Fibroblast of skin of abdomen (primary cell): ENCODE results near the gene ACVRL1.
"Not testable (repeated sequence)": the region's sequence is repeated elsewhere in the genome, so short reads cannot be mapped to it uniquely, and the experiment has no call there.

ENCODE experiments used
- DNase-seq: peaks from one replicate; pipeline ENCODE4 v3.0.0-alpha.2; 2013

ACVRL1 gene

DNA sequence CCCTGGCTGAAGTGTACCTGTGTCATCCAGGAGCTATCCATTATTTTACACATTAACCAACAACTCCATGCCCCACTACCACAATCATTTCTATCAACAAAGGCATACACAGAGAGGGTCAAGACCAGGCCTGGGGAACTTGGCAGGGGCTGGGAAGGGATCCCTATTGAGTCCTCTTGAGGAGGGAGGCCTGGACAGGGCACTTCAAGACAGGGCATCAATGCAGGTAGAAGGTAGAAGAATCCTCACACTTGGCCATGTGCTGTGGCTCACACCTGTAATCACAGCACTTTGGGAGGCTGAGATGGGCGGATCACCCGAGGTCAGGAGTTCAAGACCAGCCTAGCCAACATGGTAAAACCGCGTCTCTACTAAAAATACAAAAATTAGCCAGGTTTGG, 32.8 kb upstream of the ACVRL1 start:
- no peak for DNase-seq

DNA sequence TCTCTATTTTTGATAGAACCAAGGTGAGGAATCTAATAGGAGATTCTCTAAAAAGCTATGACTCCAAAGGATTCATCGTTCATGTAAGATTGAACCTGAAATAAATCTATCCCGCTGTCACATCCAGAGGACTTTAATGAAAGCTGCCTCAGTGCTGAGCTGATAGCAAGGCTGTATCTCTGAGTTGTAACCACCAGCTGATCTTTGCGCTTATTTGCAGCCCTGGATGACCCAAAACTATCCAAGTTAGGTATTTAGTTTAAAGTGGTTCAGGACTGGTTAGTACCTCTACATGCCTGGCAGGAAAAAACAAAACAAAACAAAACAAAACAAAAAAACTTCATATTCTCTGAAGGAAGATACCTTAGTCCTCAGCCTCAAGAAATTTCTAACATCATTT, 28.2 kb upstream of the ACVRL1 start:
- no peak for DNase-seq

DNA sequence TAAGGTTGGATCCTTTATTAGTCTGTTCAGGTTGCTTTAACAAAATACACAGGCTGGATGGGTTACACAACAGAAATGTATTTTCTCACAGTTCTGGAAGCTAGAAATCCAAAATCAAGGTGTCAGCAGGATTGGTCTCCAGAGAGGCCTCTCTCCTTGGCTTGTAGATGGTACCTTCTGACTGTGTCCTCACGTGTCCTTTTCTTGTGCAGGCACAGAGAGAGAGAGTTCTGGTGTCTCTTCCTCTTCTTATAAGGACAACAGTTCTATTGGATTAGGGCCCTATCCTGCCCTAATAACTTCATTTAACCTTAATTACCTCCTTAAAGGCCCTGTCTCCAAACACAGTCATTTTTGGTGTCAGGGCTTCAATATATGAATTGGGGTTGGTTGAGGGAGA, 24.0 kb upstream of the ACVRL1 start:
- no peak for DNase-seq

DNA sequence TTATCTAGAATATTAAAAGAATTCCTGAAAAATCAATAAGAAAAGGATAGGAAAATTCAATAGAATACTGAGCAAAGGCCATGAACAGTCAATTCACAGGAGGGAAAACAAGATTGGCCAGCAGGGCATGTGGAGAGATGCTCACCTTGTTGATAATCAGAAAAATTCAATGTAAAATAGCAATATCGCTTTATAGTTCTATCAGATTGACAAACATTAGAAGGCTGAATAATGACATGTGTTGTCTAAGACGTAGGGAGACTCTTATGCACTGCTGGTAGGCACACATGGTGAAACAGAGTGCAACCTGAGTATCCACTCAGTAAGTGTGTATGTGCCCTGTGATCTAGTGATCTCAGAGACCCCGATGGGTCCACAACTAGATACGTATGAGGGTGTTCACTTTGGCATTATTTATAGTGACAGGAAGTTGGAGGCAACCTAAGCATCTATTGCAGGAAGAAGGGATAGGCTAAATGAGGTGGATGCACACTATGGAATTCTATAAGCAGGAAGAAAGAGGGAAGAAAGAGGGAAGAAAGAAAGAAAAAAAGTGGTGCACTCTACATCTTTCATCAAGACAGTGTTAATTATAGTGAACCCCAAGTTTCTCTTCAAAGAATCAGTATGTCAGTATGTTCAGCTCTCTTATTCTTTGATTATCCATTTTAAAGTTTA, 23.2 kb upstream of the ACVRL1 start:
- DNase-seq: no peak

DNA sequence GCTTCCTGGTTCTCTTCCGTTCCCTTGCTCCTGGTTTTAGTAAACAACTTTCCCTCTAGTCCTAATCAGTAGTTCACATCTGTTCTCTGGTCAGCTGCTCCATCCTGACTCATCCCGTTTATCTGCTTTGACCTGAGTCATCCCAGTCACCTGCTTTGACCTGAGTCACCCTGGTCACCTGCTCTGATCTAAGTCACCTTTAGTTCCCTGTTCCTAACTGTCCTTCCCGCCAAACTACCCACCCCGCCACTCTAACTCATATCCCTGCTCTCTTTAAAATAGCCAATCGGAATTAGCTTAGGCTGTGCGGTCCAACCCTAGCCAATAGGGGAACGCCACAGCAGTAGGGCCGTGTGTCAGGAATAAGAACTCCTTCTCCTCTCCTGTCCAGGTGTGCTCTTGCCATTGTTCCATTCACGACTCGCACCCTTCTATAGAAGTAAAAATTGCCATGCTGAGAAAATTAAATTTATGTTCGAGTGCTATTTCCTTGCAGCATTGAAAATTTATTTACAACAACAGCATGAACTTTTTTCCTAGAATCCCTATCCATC, 22.6 kb upstream of the ACVRL1 start:
- no peak for DNase-seq

DNA sequence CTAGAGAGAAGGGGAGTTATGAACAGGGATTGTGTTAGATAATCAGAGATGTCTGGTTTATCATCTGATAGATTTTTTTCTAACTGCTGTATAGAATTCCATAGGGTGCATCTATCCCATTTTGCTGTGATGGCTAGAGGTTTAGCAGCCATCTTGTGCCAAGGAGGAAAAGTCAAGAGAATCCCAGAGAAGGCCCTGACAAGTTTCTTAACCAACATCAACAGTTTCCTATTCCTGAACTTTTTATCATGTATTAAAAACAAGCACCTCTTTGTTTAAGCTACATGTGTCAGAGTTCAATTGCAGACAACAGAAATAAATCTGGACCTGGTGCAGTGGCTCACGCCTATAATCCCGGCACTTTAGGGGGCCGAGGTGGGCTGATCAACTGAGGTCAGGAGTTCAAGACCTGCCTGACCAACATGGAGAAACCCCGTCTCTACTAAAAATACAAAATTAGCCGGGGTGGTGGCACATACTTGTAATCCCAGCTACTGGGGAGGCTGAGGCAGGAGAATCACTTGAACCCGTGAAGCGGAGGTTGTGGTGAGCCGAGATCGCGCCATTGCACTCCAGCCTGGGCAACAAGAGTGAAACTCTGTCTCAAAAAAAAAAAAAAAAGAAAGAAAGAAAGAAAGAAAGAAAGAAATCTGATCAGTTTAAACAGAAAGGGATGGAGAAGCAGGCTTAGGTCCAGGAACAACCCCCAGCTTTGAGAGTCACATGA, 21.8 kb upstream of the ACVRL1 start:
- not testable (repeated sequence) for DNase-seq

DNA sequence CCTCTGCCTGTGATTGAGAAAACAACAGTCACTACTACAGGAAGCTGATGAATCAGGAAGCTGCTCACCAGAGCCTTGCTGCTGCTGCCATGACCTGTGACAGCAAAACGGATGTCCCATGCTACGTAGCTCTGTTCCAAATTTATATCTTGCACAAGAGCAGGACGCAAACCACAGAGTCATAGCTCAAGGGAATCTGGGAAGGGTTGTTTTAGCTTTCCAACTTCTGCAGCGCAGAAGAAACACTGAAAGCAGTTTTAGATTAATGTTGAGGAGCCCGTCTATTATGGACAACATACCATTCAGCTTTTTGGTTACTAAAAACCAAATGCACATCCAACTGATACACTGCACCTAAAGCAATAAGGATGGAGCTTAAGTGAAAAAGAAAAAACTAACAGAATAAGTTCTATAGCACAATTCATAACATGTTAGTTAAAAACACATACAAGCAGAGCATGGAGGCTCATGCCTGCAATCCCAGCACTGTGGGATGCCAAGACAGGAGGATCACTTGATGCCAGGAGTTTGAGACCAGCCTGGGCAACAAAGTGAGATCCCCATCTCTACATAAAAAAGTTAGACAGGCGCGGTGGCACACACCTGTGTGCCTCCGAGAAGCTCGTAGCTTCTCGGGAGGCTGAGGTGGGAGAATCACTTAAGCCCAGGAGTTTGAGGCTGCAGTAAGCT, 21.1 kb upstream of the ACVRL1 start:
- peak; percentile 92 for DNase-seq

DNA sequence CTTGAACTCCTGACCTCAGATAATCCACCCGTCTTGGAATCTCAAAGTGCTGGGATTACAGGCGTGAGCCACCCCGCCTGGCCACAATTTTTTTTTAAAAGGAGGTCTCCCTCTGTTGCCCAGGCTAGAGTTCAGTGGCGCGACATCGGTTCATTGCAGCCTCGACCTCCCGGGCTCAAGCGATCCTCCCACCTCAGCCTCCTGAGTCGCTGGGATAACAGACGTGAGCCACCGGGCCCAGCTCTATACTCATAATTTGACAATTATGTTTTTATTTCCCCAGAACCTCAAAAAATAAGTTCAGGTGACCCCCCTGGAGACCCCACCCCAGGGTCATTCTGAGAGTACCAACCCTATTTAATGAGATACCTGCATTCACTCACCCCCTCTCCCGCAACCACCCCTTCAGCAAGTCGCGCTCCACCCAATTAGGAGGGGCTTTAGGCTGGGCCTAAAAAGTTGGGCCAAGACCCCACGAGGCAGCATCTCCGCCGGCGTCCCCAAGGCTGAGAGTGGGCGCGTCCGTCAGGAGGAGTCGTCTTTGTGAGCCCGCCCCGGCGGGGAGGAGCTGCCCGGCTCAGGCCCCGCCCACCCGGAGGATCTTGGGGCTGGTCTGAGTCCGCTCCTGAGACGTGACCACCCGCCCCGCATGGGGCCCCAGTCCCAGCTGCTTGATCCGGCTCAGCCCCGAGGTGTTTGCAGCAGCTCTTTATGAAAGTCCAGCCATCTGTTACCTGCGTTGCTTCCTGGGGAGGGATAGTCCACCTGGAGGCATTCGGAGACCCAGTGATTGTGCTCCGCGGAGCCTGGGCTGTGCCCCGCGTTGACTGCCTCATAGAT, 19.6 kb upstream of the ACVRL1 start, which contains the start of gene ANKRD33:
ANKRD33 (plus strand) TSS at position 628 of the 840 bp plus-strand sequence; CDS start at position 712, 84 bp downstream.
- no peak for DNase-seq

DNA sequence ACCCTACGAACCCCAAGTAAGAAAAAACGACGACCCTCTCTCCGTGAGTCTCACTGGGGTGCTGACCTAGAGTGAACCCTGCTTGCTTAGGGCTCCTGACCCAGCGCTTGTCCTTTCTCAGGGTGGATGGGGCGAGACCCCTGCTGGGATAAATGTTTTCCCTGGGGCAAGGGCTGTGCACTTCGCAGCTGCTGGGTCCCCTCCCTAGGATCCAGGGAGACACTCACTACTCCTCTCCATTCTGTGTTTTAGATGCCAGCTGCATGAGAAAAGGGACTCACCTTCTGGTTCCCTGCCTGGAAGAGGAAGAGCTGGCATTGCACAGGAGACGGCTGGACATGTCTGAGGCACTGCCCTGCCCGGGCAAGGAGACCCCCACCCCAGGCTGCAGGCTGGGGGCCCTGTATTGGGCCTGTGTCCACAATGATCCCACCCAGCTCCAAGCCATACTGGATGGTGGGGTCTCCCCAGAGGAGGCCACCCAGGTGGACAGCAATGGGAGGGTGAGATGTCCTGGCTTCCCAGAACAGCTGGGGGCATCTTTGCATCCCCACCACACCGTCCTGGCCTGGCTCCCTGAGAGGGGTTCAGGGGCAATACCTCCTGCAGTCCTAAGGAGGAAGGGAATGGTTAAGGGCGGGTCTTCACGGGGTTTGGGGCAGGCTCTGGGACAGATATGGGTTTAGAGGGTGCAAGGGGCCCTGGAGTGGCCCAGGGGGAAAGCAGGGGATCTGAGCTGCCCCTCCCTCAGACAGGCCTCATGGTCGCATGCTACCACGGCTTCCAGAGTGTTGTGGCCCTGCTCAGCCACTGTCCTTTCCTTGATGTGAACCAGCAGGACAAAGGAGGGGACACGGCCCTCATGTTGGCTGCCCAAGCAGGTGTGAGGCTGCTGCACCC, 18.7 kb upstream of the ACVRL1 start:
- DNase-seq: no peak

DNA sequence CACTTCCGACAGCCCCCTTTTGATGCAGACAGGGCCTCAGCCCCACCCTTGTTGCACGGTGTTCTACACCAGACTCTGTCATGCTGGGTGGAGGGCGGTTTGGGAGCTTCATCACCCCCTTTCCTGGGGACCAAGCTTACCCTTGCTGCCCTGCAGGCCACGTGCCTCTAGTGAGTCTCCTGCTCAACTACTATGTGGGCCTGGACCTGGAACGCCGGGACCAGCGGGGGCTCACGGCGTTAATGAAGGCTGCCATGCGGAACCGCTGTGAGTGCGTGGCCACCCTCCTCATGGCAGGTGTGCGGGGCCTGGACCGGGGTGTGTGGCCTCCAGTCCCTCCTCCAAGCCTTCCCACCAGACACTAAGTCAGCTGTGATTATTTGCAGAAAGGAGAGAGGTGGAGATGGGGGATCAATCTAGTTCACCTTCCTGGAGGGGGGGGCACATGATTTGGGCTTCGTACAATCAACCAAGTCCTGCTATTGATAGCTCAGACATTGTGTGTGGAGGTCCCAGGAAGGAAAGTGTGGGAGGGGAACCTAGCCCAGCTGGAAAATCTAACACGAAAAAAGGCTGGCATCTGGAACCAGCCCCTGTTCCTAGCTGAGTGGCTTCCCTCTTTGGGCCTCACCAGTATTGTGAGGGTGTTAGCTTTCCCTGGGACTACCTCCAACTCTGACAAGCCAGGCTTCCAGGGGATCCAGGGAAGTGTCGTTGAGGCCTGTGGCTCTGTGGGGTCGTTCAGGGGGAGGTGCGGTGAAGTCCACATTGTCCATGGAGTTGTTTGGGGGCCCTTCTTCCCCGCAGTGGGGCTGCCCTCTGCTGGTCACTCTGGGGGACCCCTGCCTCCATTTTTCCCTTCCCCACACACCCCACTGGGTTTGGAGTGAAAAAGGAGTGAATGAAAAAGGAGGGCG, 17.8 kb upstream of the ACVRL1 start:
- no peak for DNase-seq

DNA sequence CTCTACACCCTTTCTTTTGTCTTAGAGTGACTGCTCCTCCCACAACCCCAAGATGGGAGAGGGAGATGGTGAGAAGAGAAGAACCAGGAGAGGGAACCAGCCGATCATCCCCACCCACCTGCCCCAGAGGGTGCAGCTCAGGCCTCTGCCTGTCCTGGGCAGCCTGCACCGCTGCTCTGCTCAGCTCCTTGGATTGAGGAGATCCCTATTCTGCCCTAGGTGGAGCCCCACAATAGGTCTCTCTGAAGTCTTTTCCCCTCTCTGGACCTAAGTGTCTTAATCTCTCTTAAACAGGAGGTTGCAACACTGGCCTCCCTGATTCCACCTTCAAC, 17.2 kb upstream of the ACVRL1 start:
- DNase-seq: no peak

DNA sequence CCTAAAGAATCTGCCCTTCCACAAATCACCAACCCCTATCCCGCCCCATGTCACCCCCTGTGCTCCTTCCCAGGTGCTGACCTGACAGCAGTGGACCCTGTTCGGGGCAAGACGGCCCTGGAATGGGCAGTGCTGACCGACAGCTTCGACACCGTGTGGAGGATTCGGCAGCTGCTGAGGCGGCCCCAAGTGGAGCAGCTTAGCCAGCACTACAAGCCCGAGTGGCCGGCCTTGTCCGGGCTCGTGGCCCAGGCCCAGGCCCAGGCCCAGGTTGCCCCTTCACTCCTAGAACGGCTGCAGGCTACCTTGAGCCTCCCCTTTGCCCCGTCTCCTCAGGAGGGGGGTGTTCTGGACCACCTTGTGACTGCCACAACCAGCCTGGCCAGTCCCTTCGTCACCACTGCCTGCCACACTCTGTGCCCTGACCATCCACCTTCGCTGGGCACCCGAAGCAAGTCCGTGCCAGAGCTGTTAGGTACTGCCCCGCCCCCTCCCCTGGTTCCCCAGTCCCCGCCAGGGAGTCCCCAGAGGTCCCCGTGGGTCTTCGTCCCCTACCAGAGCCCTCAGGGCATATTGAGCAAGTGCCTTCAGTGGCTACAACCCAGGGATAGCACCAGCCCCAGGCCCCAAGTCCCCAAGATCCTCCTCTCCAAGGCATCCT, 16.7 kb upstream of the ACVRL1 start:
- no peak for DNase-seq

DNA sequence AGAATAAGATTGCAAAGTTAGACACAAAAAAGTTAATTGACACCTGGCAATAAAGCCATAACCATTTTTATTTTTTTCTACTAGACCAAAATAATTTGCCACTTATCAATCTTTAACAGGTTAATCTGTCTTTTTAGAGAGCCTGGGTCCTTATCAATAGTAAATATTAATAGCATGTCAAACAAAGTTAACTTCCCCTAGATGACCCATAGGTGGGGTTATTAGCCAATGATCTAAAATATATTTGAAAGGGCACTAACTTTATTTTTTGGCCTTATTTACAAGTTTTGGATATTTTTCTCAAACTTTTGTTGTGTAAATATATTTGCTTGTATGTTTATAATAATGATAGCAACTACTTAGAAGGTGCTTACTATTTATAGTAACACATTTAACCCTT, 15.5 kb upstream of the ACVRL1 start:
- no peak for DNase-seq

DNA sequence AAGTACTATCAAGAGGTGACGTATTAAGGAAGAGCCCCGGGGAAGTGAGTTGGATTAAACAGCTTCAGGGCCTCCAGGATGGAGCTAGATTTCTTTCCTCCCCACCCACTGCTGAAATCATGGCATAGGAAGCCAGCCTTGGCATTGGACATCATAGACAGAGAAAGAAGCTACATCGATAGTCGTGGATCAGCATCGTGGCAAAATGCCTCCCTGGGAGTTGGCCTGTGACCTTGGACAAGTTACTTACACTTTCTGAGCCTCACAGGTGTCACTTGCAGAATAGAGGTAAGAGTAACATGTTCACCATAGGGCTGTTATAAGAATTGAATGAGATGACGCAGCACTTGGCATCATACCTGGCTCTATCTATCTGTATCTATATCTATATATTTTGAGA, 13.5 kb upstream of the ACVRL1 start:
- no peak for DNase-seq

DNA sequence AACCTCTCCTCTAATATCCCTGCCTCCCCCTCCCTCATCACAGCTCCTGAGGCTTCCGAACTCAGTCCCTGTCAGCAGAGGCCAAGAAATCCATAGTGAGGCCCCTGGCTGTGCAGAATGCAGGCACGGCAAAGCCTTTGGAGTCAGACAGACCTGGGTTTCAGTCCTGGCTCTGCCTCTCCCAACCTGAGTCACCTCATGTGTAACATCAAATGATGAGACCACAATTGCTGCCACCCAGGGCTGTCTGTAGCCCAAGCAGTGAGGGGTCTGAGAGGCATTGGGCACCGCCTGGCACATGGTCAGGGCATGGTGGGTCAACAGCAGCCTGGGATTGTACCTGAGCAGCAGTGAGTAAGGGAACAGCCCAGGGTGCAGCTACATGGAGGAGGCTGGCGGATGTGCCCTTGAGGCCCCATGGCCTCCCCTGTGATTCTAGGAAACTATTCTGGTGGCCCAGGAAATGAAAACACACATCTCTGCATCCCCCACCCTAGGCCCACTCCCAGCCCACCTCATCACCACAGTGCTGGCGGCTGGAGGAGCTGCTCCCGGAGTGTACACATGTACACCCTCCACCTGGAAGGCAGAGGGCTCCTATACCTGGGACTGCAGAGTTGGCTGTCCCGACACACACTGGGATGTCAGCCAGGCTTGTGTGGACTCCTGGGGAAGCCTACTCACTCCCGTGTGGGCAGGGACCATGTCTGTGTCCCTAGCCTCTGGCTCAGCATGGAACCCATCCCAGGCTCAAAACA, 11.7 kb upstream of the ACVRL1 start:
- DNase-seq: no peak

DNA sequence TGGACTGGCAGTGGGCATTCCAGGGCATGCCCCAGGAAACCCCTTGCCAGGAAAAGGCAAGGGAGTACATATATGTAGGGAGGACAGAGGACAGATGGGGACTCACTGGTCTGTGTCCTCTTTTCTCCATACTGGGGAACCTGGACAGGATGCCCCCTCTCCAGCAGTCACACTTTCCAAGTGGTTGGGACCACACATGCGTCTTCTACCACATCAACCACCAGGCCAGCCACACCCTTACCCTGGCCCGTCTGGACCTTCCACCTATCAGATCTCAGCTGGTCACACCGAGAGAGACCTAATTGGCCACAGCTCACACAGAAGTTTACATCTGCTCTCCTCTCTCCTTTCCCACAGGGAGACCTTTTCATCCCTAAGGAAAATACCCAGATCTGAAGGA, 11.1 kb upstream of the ACVRL1 start:
- DNase-seq: no peak

DNA sequence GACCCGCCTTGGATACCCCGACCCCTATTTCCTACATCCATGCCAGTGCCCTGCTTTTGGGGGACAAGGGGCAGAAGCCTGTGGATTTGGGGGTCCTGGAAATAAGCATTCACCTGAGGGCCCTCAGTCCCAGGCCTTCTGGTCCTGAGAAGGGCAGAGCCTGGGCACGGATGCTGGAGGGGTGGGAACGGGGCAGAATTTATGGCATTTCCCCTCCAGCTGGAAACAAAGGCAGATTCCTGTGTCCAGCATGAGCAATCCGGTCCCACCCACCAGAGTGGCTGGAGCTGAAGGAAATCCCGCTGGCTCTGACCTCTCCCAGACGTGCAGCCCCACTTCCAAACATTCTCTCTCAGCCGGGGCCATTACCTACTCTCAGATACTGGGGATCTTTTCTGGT, 10.1 kb upstream of the ACVRL1 start:
- no peak for DNase-seq

DNA sequence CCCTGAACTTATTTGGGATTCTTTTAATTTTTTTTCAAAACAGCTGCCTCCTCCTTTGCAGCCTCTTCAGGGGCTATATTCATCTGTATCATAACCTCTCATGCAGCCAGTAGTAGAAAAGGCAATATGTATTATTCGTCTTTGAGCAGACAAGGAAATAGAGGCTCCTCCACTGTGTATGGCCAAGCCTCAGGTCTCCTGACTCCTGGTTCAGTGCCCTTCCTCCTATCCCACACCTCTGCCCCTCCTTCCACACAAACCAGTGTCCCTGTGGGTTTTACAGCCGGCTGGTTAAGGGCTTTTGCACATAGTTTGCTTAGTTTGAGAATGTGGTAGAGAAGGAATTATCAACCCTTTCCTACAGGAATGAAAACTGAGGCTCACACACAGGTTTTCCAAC, 8.8 kb upstream of the ACVRL1 start:
- DNase-seq: no peak

DNA sequence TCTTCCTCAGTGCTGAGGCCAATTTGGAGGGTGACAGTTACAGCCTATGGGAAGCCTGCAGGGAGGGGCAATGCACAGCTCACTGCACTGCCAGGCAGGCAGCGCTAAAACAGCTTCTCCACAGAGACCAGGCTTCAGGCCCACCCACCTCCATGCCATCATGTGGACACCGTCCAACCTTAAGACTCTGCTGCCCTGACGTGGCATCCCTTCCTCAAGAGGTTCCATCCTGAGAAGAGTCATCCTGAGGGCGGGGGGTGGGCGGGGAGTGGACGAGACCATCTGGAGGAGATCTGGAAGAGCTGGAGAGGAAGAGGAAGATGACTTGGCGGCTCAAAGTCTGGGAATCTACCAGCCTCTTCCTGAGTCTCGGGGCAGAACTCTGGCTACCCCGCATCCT, 8.4 kb upstream of the ACVRL1 start:
- DNase-seq: peak; percentile 78
